ENCODE data around the gene CARD19.

CARD19 gene

DNA sequence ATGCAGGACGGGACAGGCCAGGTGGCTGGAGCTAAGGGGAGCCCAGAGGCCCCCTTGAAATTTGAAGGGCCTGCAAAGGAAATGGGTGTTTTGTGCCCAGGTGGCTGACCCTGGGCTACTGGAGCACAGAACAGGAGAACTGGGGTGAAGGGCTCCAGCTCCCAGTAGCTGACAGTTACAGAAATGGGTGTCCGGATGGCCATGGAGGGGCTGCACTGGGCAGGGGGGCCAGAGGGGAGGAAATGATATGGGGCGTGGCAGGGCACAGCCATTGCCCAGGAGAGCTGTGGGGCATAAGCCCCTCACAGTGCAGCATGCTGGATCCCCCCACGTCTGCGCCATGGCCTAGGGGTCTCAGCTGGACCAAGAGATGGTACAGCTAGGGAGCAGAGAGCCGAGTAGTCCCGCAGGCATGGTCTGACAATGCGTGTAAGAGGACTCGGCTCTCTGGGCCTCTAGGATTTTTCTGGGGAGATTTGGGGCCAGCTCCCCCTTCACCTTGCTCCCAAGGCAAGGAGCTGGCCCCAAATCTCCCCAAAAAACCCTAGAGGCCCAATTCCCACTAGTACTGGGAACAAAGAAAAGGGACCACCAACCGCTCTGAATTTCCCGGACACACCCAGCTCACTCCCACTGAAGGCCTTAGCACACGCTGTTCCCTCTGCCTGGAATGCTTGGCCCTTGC lies 7.9 kb upstream of the CARD19 start:
- TF ChIP-seq CTCF (IDR thresholded peaks at IDR 0.05) = no peak

GRCh38 chr9:93088656-93089015 lies 7.4 kb upstream of the CARD19 start:
- no peak for TF ChIP-seq CTCF (IDR thresholded peaks at IDR 0.05)

DNA sequence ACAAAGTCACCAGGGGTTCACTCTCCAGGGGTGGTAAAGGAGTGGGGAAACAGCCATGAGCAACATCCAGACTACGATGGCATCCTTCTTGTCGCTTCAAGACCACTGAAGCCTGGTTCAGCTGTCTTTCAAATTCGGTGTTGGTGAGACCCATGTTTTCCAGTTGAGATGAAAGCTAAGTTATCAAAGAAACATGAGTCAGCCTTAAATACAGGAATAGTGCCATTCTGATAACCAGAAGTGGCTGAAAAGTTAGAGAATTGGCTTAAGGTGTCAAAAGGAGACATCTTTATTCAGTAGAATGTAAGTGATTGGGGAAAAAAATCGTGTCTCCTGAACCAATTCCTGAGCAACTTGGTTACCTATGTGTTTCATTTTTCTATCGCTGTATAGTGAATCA lies 7.0 kb upstream of the CARD19 start:
- TF ChIP-seq CTCF (IDR thresholded peaks at IDR 0.05) = no peak

GRCh38 chr9:93089481-93089991 lies 6.5 kb upstream of the CARD19 start:
- no peak for TF ChIP-seq CTCF (IDR thresholded peaks at IDR 0.05)

GRCh38 chr9:93090091-93090655 lies 5.8 kb upstream of the CARD19 start:
- no peak for TF ChIP-seq CTCF (IDR thresholded peaks at IDR 0.05)

GRCh38 chr9:93091056-93091452 lies 5.0 kb upstream of the CARD19 start:
- no peak for TF ChIP-seq CTCF (IDR thresholded peaks at IDR 0.05)

DNA sequence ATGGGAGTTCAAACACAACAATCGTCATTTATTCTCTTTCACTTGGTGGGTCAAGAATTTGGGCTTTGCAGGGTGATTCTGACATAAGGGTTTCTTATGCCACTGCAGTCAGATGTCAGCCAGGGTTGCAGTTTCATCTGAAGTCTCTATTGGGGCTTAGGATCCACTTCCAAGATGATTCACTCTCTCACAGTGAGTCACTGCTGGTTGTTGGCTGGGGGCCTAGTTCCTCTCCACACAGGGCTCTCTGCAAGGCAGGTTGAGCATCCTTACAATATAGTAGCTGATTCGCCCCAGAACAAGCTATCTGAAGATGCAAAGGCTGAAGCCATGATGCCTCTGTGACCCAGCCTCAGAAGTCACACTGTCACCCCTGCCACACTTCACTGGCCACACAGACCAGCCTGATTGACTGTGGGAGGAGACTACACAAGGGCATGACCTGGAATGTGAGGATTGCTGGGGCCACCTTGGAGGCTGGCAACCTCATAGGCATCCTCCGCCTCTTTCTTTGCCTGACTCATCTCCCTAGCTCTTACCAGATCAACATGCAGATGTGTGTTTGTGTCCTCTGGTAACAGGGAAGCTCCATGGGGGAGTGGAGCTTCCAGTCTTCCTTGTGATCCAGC lies 4.5 kb upstream of the CARD19 start:
- TF ChIP-seq CTCF (IDR thresholded peaks at IDR 0.05) = no peak
